H1 (cell line): ENCODE results near the gene SLC10A2. TPM values are rescaled to one million over a fixed set of nuclear protein-coding genes. Genes with fewer than 3 reads are reported as not detected.

Experiments
- FOSL1 ChIP-seq: IDR thresholded peaks from 2 replicates; pipeline ENCODE4 v1.6.1; 2011; ENCODE audit warnings: mild to moderate bottlenecking, low read depth, low read length, moderate library complexity; ENCODE audit not compliant: insufficient read depth
- KDM1A ChIP-seq: fragments of 200-600, 300-600 bp; sonication (generic); IDR thresholded peaks from 2 replicates; pipeline ENCODE4 v1.7.1; 2016; ENCODE audit warnings: mild to moderate bottlenecking, low read length, borderline replicate concordance
- polyA plus RNA-seq, 7 experiments: library from polyadenylated mRNA; depleted of rRNA in 3 of 7; stranded (reverse) in 5 of 7; unstranded in 2 of 7; fragments of >200 nt in 5 of 7; fragments of 200-250 nt in 2 of 7; gene quantifications; 1 replicate in 5 of 7; 2 replicates in 1 of 7; 4 replicates in 1 of 7; pipeline versions ENCODE4 v1.2.1 to v1.2.3, GENCODE V29; 2011 to 2013; ENCODE audit warnings: missing spikeins in 2 of 7, mixed read lengths in 2 of 7
- total RNA-seq: library from RNA; stranded (reverse); fragmentation: NEBNext Ultra II Directional; extraction: Animal tissue kit (Norgen Biotek cat#: 25700); gene quantifications from 2 replicates; pipeline ENCODE4 v1.2.1, GENCODE V29; 2021

Gene SLC10A2
- total and polyA plus RNA-seq, 2 of the 8 experiments (the other 6 are each of a cell fraction or from before 2014, with no cell fraction given) = not detected

GRCh38 chr13:103078158-103078557 is 11.9 kb upstream of the SLC10A2 start (continued):
- no peak for TF ChIP-seq FOSL1
- TF ChIP-seq KDM1A = no peak
